Measurements from ENCODE around the gene MLXIPL. TPM values are rescaled to one million over a fixed set of nuclear protein-coding genes. Genes with fewer than 3 reads are reported as not detected.
"Not testable (repeated sequence)": the region's sequence is repeated elsewhere in the genome, so short reads cannot be mapped to it uniquely, and the experiment has no call there.

The MLXIPL gene
- total RNA-seq, 1 donor from 2014 or later: not detected

- not testable (repeated sequence) for DNase-seq (ENCODE audit: low read depth in 2 of 2)
Measured at GRCh38 chr7:73581006-73581405, 43.3 kb downstream of the MLXIPL start.

GRCh38 chr7:73578342-73579128 lies 45.8 kb downstream of the MLXIPL start, which contains the start of gene TBL2:
TBL2 (minus strand) TSS chr7:73578579; CDS start chr7:73578549, 30 bp downstream.
- DNase-seq (ENCODE audit: low read depth in 2 of 2): peak; percentile 93 to 99

GRCh38 chr7:73577627-73578341 lies 46.5 kb downstream of the MLXIPL start:
- DNase-seq (ENCODE audit: low read depth in 2 of 2): peak in 1 of 2 donors; percentile 31

GRCh38 chr7:73573791-73574190 lies 50.5 kb downstream of the MLXIPL start:
- no peak for DNase-seq (ENCODE audit: low read depth in 2 of 2)

- no peak for DNase-seq (ENCODE audit: low read depth in 2 of 2)
Measured at GRCh38 chr7:73573276-73573675, 51.0 kb downstream of the MLXIPL start.

GRCh38 chr7:73572767-73573186 lies 51.5 kb downstream of the MLXIPL start:
- DNase-seq (ENCODE audit: low read depth in 2 of 2): no peak

- no peak for DNase-seq (ENCODE audit: low read depth in 2 of 2)
Measured at GRCh38 chr7:73570977-73571376, 53.3 kb downstream of the MLXIPL start.

GRCh38 chr7:73570521-73570920 lies 53.8 kb downstream of the MLXIPL start:
- no peak for DNase-seq (ENCODE audit: low read depth in 2 of 2)

- DNase-seq (ENCODE audit: low read depth in 2 of 2): no peak
Measured at GRCh38 chr7:73569042-73569608, 55.2 kb downstream of the MLXIPL start.

GRCh38 chr7:73567846-73568685 lies 56.3 kb downstream of the MLXIPL start:
- DNase-seq (ENCODE audit: low read depth in 2 of 2): no peak

GRCh38 chr7:73567140-73567539 lies 57.2 kb downstream of the MLXIPL start:
- no peak for DNase-seq (ENCODE audit: low read depth in 2 of 2)

GRCh38 chr7:73566431-73566830 lies 57.9 kb downstream of the MLXIPL start:
- DNase-seq (ENCODE audit: low read depth in 2 of 2): not testable (repeated sequence)

- no peak for DNase-seq (ENCODE audit: low read depth in 2 of 2)
Measured at GRCh38 chr7:73565675-73566340, 58.5 kb downstream of the MLXIPL start.

- DNase-seq (ENCODE audit: low read depth in 2 of 2): peak in 1 of 2 donors; percentile 29
Measured at GRCh38 chr7:73560109-73560835, 64.0 kb downstream of the MLXIPL start.

- DNase-seq (ENCODE audit: low read depth in 2 of 2): peak in 1 of 2 donors; percentile 68
Measured at GRCh38 chr7:73557397-73558257, 66.7 kb downstream of the MLXIPL start, which contains the start of gene BCL7B. BCL7B (minus strand) TSS chr7:73557690; CDS start chr7:73557578, 112 bp downstream.

GRCh38 chr7:73557108-73557396 lies 67.3 kb downstream of the MLXIPL start:
- peak; percentile 79 to 95 for DNase-seq (ENCODE audit: low read depth in 2 of 2)

GRCh38 chr7:73556208-73557107 lies 67.9 kb downstream of the MLXIPL start:
- no peak for DNase-seq (ENCODE audit: low read depth in 2 of 2)

GRCh38 chr7:73555411-73555982 lies 68.8 kb downstream of the MLXIPL start:
- peak in 1 of 2 donors; percentile 21 for DNase-seq (ENCODE audit: low read depth in 2 of 2)
